DOHH2 (cell line): ENCODE results near the gene PSRC1.

Experiments used
- H3F3A ChIP-seq: fragments of 200-600 bp; sonication (generic), shearing (Covaris generic); 2 replicates; pipeline ENCODE4 v1.6.0; 2016; ENCODE audit warnings: antibody characterized with exemption, mild to moderate bottlenecking; ENCODE audit not compliant: control insufficient read depth, insufficient read depth
- H3K27ac ChIP-seq: fragments of 200-600 bp; sonication (generic); 2 replicates; pipeline ENCODE4 v1.5.1; 2014; ENCODE audit warnings: low read depth, mild to moderate bottlenecking, low read length, moderate library complexity
- H3K27me3 ChIP-seq: fragments of 200-600 bp; sonication (generic); 2 replicates; pipeline ENCODE4 v1.6.1; 2014; ENCODE audit warnings: mild to moderate bottlenecking, low read length, mixed read lengths; ENCODE audit not compliant: control insufficient read depth
- H3K36me3 ChIP-seq: fragments of 200-600 bp; sonication (generic); 2 replicates; pipeline ENCODE4 v1.6.1; 2014; ENCODE audit warnings: mild to moderate bottlenecking, low read length, moderate library complexity, mixed read lengths; ENCODE audit not compliant: control insufficient read depth
- H3K4me1 ChIP-seq: fragments of 200-600 bp; sonication (generic); 2 replicates; pipeline ENCODE4 v1.6.1; 2014; ENCODE audit warnings: mild to moderate bottlenecking, low read length, mixed read lengths; ENCODE audit not compliant: control insufficient read depth
- H3K4me2 ChIP-seq: fragments of 200-600 bp; sonication (generic); 2 replicates; pipeline ENCODE4 v1.6.0; 2014; ENCODE audit warnings: mild to moderate bottlenecking, low read length, moderate library complexity
- H3K4me3 ChIP-seq: fragments of 200-600 bp; sonication (generic); 2 replicates; pipeline ENCODE4 v1.5.1; 2014; ENCODE audit warnings: mild to moderate bottlenecking, low read length, mixed read lengths
- H3K79me2 ChIP-seq: fragments of 200-600 bp; sonication (generic); 2 replicates; pipeline ENCODE4 v1.6.1; 2014; ENCODE audit warnings: mild to moderate bottlenecking, low read length, mixed read lengths; ENCODE audit not compliant: control insufficient read depth
- H3K9me2 ChIP-seq: fragments of 200-600 bp; sonication (generic); replicated peaks from 2 replicates; pipeline ENCODE4 v1.6.1; 2014; ENCODE audit warnings: mild to moderate bottlenecking, low read length, mixed read lengths; ENCODE audit not compliant: control insufficient read depth
- H3K9me3 ChIP-seq: fragments of 200-600 bp; sonication (generic); 2 replicates; pipeline ENCODE4 v1.6.1; 2014; ENCODE audit warnings: antibody characterized with exemption, low read length, mixed read lengths; ENCODE audit not compliant: control insufficient read depth, insufficient read depth
- H4K20me1 ChIP-seq: fragments of 200-600 bp; sonication (generic); 2 replicates; pipeline ENCODE4 v1.6.0; 2014; ENCODE audit warnings: low read depth, mild to moderate bottlenecking, antibody characterized with exemption, low read length, moderate library complexity; ENCODE audit not compliant: control insufficient read depth, insufficient read depth
- CTCF ChIP-seq: fragments of 200-600 bp; sonication (generic); IDR thresholded peaks from one replicate; pipeline ENCODE4 v1.5.1; 2014; ENCODE audit warnings: antibody characterized with exemption, mild to moderate bottlenecking, low read depth, low read length; ENCODE audit not compliant: poor library complexity, severe bottlenecking
- EZH2phosphoT487 ChIP-seq: fragments of 200-600 bp; sonication (generic); IDR thresholded peaks from 2 replicates; pipeline ENCODE4 v1.6.1; 2017; ENCODE audit warnings: borderline replicate concordance, mild to moderate bottlenecking, antibody characterized with exemption, low read length, moderate library complexity, mixed read lengths

Gene PSRC1

GRCh38 chr1:109253803-109254620 is 28.9 kb downstream of the PSRC1 start:
- no peaks in the 10 kb centered on the region for H3K79me2 ChIP-seq
- peak overlapping the region; percentile 55 for H3K4me3 ChIP-seq
- H3K4me2 ChIP-seq: peak overlapping the region; percentile 62
- peaks cover 25% of the 10 kb centered on the region for H3K4me1 ChIP-seq
- no peaks in the 10 kb centered on the region for H3F3A ChIP-seq
- TF ChIP-seq CTCF (no peak), EZH2phosphoT487 (no peak)
- H3K9me3 ChIP-seq: no peaks in the 10 kb centered on the region
- H3K27ac ChIP-seq: no peak overlapping the region
- H4K20me1 ChIP-seq: no peaks in the 10 kb centered on the region
- H3K27me3 ChIP-seq: peaks cover 6% of the 10 kb centered on the region
- no peaks in the 10 kb centered on the region for H3K36me3 ChIP-seq
- H3K9me2 ChIP-seq: no peaks in the 10 kb centered on the region

GRCh38 chr1:109252893-109253802 is 29.8 kb downstream of the PSRC1 start:
- Histone ChIP-seq H3K9me2 (no peaks in the 10 kb centered on the region), H3K4me3 (peak overlapping the region; percentile 55), H3F3A (no peaks in the 10 kb centered on the region), H4K20me1 (no peaks in the 10 kb centered on the region), H3K27ac (no peak overlapping the region), H3K9me3 (no peaks in the 10 kb centered on the region), H3K36me3 (no peaks in the 10 kb centered on the region), H3K4me1 (peaks cover 28% of the 10 kb centered on the region), H3K27me3 (peaks cover 13% of the 10 kb centered on the region), H3K4me2 (peak overlapping the region; percentile 62), H3K79me2 (no peaks in the 10 kb centered on the region)
- no peak for TF ChIP-seq EZH2phosphoT487
- no peak for TF ChIP-seq CTCF

GRCh38 chr1:109252167-109252892 is 30.6 kb downstream of the PSRC1 start:
- peaks cover 15% of the 10 kb centered on the region for H3K27me3 ChIP-seq
- H3K9me3 ChIP-seq: no peaks in the 10 kb centered on the region
- H3K27ac ChIP-seq: no peak overlapping the region
- no peaks in the 10 kb centered on the region for H3F3A ChIP-seq
- no peak overlapping the region for H3K4me2 ChIP-seq
- no peak overlapping the region for H3K4me3 ChIP-seq
- H3K9me2 ChIP-seq: no peaks in the 10 kb centered on the region
- H4K20me1 ChIP-seq: no peaks in the 10 kb centered on the region
- TF ChIP-seq EZH2phosphoT487 (no peak), CTCF (no peak)
- no peaks in the 10 kb centered on the region for H3K36me3 ChIP-seq
- no peaks in the 10 kb centered on the region for H3K79me2 ChIP-seq
- H3K4me1 ChIP-seq: peaks cover 28% of the 10 kb centered on the region
